ENCODE measurements around the gene ADCY9.
A peak's percentile ranks its signal among the peaks of the same experiment; 100 is the strongest.

Gene ADCY9

DNA sequence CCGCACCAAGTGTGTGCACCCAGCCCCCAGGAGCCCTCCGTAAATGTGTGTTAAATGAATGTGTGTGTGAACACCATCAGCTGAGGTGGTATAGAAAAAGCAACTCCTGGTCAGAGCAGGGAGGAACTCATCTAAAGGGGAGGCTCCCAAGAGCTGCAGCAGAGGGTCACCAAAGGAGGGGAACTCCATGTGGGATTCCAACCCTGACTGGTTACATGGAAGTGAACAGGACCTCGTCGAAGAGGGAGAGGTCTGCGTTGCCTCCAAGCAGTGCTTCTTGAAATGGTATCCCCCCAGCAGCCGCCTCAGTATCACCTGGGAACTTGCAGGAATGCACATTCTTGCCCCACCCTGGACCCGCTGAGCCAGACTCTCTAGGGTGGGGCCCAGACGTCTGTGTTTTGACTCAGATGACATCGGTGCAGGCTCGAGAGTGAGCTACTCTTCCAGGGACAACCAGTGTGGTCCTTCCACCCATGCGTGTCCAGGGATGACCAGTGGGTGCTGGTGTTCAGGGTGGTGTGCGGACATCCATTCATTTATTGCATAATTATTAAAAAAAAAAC lies 30.8 kb downstream of the ADCY9 start:
- peak; percentile 19 for DNase-seq (ENCODE audit: low spot score)
- H3K27ac ChIP-seq = peak overlapping the region; percentile 14; the same call in 1 of the 2 replicates
- POLR2A ChIA-PET (ENCODE audit: low non-redundant PET) = no interaction called here
- CTCF ChIA-PET = no interaction called here
- TF ChIP-seq, protein P1, sequence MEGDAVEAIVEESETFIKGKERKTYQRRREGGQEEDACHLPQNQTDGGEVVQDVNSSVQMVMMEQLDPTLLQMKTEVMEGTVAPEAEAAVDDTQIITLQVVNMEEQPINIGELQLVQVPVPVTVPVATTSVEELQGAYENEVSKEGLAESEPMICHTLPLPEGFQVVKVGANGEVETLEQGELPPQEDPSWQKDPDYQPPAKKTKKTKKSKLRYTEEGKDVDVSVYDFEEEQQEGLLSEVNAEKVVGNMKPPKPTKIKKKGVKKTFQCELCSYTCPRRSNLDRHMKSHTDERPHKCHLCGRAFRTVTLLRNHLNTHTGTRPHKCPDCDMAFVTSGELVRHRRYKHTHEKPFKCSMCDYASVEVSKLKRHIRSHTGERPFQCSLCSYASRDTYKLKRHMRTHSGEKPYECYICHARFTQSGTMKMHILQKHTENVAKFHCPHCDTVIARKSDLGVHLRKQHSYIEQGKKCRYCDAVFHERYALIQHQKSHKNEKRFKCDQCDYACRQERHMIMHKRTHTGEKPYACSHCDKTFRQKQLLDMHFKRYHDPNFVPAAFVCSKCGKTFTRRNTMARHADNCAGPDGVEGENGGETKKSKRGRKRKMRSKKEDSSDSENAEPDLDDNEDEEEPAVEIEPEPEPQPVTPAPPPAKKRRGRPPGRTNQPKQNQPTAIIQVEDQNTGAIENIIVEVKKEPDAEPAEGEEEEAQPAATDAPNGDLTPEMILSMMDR (conservative IDR thresholded peaks at IDR 0.05; ENCODE audit: low read depth) = no peak

DNA sequence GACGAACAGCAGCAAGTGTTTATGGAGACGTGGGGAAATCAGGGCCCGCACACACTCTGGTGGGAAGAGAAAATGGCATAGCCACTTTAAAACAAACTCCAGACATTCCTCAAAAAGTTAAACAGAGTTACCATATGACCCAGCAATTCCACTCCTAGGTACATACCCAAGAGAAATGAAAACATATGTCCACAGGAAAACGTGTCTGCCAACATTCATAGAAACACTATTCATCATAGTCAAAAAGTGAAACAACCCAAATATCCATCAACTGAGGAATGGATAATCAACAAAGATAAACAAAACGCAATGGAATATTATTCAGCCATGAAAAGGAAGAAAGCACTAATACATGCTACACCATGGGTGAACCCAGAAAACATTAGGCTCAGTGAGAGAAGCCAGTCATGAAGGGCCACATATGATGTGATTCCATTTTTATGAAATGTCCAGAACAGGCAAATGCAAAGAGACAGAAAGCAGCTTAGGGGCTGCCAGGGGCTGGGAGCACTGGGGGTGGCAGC lies 32.8 kb downstream of the ADCY9 start:
- no peak for DNase-seq (ENCODE audit: low spot score)
- no peak overlapping the region for H3K27ac ChIP-seq
- TF ChIP-seq, protein P1 (conservative IDR thresholded peaks at IDR 0.05; ENCODE audit: low read depth) = no peak
- ChIA-PET POLR2A (ENCODE audit: low non-redundant PET) (no interaction called here), CTCF (interaction anchor here (0.6 kb wide), 1 partner anchor 10 kb away, joined by 4 read pairs; no protein-coding TSS in a partner anchor)

GRCh38 chr16:4082474-4083044 lies 33.7 kb downstream of the ADCY9 start:
- CTCF ChIA-PET = interaction anchor here (0.7 kb wide), 1 partner anchor 10 kb away, joined by 4 read pairs; no protein-coding TSS in a partner anchor
- no peak overlapping the region for H3K27ac ChIP-seq
- DNase-seq (ENCODE audit: low spot score) = no peak
- POLR2A ChIA-PET (ENCODE audit: low non-redundant PET) = no interaction called here
- TF ChIP-seq, protein P1 (conservative IDR thresholded peaks at IDR 0.05; ENCODE audit: low read depth) = no peak

- DNase-seq (ENCODE audit: low spot score) = no peak
- TF ChIP-seq, protein P1 (conservative IDR thresholded peaks at IDR 0.05; ENCODE audit: low read depth) = no peak
- CTCF ChIA-PET = no interaction called here
- H3K27ac ChIP-seq = no peak overlapping the region
- POLR2A ChIA-PET (ENCODE audit: low non-redundant PET) = no interaction called here
Observed at GRCh38 chr16:4081521-4082021, 34.7 kb downstream of the ADCY9 start.

DNA sequence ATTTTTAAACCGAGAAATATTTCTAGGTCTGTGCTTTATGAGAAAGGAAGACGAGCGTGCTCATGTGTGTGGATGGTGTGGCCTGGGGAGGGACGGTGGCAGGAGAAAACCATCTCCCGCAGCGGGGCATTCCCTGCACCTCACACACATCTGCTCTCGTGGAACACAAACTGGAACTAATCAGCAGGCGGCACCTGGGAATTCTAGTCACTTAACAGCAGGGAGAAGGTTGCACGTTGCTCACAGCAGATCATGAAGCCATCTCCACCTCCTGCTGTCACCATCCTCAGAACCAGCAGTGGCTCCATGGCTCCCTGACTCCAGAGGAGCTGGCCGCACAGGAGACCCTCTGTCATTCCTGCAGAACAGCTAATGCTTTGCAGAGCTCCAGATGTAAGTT lies 35.2 kb downstream of the ADCY9 start:
- H3K27ac ChIP-seq = no peak overlapping the region
- ChIA-PET CTCF (no interaction called here), POLR2A (ENCODE audit: low non-redundant PET) (no interaction called here)
- no peak for DNase-seq (ENCODE audit: low spot score)
- TF ChIP-seq, protein P1 (conservative IDR thresholded peaks at IDR 0.05; ENCODE audit: low read depth) = no peak

- DNase-seq (ENCODE audit: low spot score) = no peak
- TF ChIP-seq, protein P1 (conservative IDR thresholded peaks at IDR 0.05; ENCODE audit: low read depth) = no peak
- no peak overlapping the region for H3K27ac ChIP-seq
- ChIA-PET POLR2A (ENCODE audit: low non-redundant PET) (no interaction called here), CTCF (no interaction called here)
Observed at GRCh38 chr16:4077174-4077649, 39.0 kb downstream of the ADCY9 start.
